Gastrocnemius medialis (tissue), 4 donors: ENCODE results near the gene CHMP6.

ENCODE experiments used
- POLR2A ChIP-seq, 2 donors: fragments of 450-650 bp; IDR thresholded peaks; one replicate each; pipeline ENCODE4 v1.6.1; 2017; ENCODE audit warnings: antibody characterized with exemption in 2 of 2, mild to moderate bottlenecking in 2 of 2, moderate library complexity in 2 of 2
- TF ChIP-seq, protein P1 (sequence below), 5 experiments: fragments of 450-650 bp in 3 of 5; fragments of 200-600 bp in 2 of 5; sonication (generic) in 2 of 5; IDR thresholded peaks in 4 of 5; conservative IDR thresholded peaks in 1 of 5; 1 replicate in 4 of 5; 2 replicates in 1 of 5; pipeline ENCODE4 v1.5.1; 2016 to 2019; ENCODE audit warnings: antibody characterized with exemption in 5 of 5, mild to moderate bottlenecking in 3 of 5, moderate library complexity in 3 of 5

DNA sequence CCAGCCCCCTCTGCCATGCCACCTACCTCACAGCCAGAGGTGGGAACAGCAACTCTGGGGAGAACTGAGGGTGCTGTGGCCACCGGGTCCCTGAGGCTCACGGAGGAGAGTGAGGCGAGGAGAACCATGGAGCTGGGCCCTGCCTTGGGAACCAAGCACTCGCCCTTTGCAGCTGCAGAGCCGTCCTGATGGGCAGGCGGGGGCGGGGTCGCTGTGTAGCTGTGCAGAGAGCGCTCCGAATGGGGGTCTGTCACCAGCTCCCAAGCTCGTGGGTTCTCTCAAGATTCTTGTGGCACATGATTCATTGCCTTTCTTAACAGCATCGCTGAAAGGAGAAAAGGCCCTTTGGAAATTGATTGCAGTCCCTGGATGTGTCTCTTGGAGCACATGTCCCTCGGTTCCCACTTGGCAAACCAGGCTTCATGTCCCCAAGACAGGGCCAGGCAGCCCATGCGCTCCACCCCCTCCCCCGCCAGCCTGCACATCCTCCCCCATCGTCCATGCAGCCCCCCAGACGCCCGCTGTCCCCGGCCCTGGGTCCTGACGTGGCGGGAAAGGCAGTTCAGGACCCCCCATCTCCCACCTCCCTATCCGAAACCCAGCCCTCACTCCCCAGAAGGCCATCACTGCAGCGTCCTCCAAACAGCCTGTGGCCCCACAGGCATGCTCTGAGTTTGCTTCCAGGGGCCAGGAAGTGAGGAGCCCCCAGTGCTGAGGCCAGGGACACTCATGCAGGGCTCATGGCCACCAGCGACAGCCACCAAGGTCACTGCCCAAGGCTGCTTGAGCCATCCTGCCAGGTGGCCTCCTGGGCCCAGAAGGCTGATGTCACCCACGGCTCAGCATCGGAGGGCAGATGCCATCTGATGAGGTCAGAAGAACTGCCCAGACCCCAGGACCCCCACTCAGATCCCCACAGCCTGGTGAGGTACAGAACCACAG lies 20.6 kb upstream of the CHMP6 start:
- TF ChIP-seq, protein P1, sequence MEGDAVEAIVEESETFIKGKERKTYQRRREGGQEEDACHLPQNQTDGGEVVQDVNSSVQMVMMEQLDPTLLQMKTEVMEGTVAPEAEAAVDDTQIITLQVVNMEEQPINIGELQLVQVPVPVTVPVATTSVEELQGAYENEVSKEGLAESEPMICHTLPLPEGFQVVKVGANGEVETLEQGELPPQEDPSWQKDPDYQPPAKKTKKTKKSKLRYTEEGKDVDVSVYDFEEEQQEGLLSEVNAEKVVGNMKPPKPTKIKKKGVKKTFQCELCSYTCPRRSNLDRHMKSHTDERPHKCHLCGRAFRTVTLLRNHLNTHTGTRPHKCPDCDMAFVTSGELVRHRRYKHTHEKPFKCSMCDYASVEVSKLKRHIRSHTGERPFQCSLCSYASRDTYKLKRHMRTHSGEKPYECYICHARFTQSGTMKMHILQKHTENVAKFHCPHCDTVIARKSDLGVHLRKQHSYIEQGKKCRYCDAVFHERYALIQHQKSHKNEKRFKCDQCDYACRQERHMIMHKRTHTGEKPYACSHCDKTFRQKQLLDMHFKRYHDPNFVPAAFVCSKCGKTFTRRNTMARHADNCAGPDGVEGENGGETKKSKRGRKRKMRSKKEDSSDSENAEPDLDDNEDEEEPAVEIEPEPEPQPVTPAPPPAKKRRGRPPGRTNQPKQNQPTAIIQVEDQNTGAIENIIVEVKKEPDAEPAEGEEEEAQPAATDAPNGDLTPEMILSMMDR (IDR thresholded peaks at IDR 0.05 in 4 of 5, conservative IDR thresholded peaks at IDR 0.05 in 1 of 5): no peak
- no peak for TF ChIP-seq POLR2A (IDR thresholded peaks at IDR 0.05)
